NCI-H146 (cell line): ENCODE results near the gene IL2RA.
"Not testable (repeated sequence)": the region's sequence is repeated elsewhere in the genome, so short reads cannot be mapped to it uniquely, and the experiment has no call there.

Experiments
- DNase-seq: peaks from one replicate; lab custom pipeline; 2025; lab: John Stamatoyannopoulos, UW

Gene IL2RA

DNA sequence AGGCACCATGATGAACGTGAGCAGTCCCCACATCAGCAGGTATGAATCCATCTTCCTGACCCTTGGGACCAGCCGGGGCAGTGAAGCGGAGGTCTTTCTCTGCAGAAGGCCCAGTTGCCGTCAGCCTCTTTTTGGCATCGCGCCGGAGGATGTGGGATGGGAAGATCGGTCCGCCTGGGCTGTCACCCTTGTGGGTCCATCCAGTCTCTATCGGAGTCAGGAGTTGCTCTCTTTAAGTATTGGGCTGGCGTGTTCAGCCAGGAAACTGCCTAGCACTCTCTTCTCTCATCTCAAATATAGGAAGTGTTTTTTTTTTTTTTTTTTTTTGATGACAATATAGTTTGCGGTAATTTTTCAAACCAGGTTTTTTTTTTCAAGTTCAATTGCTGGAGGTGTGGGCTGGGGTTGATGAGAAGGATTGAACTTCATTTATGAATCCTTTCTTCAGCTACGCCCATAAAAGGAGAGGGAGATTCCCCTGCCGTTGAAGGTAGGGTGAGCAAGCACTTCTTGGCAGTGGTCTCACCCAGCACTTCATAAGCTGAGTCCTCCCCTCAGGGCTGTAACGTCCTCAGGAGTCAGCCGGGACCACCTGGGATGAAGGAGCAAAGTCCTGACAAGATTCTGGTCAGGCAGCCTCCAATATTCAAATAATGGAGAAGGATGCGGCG, at the start of gene IL2RA:
TSS of gene IL2RA (minus strand) at position 267 of the 671 bp plus-strand sequence. CDS start at position 51, 216 bp downstream.
- no peak for DNase-seq

- no peak for DNase-seq
These were observed 48.0 kb upstream of the IL2RA start for GRCh38 chr10:6110136-6110535.

GRCh38 chr10:6109444-6109775, 47.2 kb upstream of the IL2RA start:
- no peak for DNase-seq

DNA sequence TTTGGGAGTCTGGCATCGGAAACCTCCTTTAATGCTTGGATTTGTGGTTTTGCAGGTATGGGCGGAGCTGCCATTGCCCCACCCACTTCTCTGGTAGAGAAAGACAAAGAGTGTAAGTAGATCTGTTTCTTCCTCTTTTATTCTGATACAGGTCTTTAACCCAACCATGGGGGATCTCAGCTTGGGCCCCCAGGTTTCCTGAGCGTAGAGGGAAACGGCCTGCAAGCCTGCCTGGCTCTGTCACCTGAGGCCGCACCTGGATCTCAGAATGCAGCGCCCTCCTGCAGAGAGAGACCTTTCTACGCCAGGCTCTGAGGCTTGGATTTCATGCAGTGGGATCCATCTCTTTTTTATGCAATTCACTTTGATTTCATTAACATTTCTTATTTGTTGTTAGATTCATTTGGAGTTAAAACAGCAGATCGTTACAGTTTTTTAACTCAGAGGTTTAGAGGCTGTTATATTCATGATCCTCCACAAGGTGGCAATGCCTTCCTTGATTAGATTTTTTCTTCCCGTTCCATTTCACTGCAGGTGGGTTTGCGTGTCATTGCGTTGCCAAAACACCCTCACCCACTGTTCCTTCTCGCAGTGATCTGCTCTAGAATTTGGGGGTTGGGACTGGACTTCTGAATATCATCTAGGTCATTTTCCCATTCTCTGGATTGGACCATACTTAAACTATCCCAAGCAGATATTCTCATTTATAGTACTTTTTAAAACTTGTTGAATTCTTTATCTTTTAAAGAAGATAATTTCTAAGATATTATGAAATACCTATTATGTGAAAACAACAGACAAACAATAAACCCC, 46.7 kb upstream of the IL2RA start:
- peak; percentile 53 for DNase-seq

DNA sequence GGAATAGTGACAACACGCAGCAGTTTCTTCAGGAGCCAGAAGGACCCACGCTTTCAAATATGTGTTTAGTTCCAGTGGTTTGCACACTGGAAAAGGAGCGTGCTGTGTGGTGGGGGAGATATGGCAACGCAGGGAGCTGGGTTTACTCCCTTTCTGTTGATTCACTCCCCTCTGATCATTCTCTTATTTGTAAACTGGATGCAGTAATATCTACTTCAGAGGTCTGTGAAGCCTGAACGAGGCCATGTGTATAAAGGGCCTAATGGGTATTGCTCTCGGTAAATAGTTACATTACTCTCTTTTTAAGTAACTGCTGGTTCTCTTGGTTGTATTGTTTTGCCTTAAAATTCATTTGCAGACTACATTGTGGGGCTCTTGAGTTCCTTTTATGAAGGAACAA, 45.9 kb upstream of the IL2RA start:
- no peak for DNase-seq

GRCh38 chr10:6107616-6108015, 45.4 kb upstream of the IL2RA start:
- DNase-seq, result not testable (repeated sequence)

- no peak for DNase-seq
These were observed 41.4 kb upstream of the IL2RA start for GRCh38 chr10:6103591-6103990.

GRCh38 chr10:6102128-6102527, 40.0 kb upstream of the IL2RA start:
- DNase-seq, result no peak

DNA sequence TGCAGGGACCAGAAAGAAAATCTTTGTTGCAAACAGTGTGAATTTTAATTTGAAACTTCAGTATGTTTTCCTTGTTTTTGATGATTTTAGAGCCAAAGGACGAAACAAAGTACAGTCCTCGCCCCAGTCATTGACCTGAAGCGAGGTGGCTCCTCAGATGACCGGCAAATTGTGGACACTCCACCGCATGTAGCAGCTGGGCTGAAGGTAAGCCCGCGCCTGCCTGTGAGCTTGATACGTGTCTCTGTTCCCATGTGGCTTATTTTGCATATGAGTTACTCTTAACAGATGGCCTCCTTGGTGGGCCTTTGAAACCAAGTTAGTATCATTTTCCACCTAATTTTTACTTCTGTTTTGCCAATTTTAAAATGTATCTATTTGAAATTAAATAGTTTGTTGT, 39.0 kb upstream of the IL2RA start:
- DNase-seq, result no peak

- no peak for DNase-seq
These were observed 38.2 kb upstream of the IL2RA start for GRCh38 chr10:6100370-6100769.

GRCh38 chr10:6098156-6098555, 36.0 kb upstream of the IL2RA start:
- DNase-seq, result no peak

DNA sequence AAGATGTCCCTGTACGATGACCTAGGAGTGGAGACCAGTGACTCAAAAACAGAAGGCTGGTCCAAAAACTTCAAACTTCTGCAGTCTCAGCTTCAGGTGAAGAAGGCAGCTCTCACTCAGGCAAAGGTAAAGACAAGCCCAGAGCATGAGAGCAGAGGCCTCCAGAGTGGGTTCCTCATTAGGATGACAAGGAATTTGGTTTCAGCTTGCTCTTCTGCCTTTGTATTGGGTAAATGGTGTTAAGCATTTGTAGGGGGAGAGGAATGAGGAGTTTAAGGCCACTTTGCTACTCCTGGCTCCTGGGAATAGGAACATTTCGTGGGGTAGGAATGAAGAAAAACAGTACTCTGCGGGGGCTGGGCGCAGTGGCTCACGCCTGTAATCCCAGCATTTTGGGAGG, 34.9 kb upstream of the IL2RA start:
- no peak for DNase-seq

DNA sequence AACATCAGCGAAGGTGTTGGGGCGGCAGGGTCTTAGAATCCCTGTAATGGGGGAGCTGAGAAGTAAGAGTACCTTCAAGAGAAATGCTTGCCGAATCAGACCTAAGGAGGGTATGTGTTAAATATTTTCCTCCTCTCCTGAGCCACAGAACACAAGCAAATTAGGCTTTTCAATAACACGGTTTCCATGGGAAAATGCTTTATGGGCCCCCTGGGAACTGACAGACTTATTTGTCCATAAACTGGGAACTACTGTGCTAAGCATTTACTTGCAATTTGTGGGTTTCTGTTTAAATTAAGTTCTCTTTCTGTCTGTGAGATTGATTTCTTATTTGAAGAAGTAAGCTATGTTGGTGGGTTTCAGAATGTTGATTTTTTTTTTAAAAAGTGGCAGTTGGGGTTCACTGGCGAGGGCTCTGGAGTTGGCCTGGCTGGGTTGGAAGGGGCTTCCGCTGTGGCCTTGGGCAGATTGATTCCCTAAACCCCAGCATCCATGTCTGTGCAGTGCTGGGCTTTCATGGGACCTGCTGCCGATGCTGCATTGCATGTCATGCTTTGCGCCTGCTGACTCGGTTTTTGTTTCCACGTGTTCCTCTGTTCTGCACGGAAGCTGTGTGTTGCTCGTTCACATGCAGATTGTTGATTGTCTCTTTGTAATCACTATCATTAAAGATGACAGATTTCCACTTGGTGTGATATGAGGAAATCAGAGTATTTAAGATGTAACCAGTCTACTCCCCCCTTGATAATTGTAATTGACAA, 33.8 kb upstream of the IL2RA start:
- no peak for DNase-seq

- no peak for DNase-seq
These were observed 30.6 kb upstream of the IL2RA start for GRCh38 chr10:6092731-6093130.

DNA sequence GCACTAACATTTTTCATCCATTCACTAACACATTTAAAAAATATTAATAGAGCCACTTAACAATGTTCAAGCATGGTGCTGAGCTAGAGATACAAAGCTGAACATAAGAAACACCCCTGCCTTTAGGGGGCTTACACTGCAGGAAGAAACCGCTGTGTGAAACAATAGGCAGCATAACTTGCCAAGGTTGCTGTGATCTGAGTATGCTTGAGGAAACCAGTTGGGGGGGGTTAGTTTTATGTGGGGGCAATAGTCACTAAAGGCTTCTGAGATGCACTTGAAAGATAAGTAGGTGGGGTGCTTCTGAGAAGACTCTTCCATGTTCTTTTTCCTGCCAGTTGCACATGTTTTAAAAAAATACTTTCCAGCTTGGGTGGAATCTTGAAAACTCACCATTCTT, 29.5 kb upstream of the IL2RA start:
- no peak for DNase-seq

DNA sequence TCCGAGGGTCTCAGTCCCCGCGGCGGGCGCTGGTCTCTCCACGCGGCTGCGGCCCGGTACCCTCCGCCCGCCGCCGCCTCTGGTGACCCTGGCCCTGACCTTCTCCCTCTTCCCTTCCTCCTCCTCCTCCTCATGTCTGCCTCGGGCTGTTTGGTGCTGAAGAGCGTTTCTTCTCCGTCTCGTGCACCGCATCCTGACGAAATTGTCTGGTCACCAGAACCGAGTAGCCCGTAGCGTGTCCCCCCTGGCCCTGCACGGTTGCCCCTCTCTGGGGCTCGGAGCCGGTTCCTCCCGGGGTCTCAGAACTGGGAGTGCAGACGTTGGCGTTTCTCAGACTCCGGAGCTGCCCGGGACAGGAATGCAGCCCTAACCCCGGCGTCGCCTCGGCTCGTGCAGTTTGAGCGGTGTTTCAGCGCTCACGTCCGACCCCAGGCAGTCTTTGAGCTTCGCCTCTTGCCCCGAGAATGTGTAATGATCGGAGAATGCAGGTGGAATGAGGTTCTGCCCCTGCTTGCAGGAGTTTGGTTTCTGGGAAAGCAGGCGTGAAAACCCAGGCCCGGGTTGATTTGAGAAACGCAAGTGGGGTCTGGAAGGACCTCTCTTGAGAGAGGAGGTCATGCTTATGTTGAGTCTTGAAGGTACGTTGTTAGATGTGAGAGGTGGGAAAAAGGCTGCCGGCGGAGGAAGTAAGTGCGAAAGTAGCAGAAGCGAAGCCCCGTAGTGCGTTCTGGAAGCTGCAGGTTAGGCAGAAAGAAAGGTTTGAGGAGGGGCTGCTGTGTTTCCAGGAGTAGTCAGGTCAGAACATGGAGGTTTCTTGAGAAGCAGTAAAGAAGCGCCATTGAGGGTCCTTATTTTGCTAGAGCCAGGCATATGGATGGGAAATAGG, 27.4 kb upstream of the IL2RA start:
- peak; percentile 52 for DNase-seq

DNA sequence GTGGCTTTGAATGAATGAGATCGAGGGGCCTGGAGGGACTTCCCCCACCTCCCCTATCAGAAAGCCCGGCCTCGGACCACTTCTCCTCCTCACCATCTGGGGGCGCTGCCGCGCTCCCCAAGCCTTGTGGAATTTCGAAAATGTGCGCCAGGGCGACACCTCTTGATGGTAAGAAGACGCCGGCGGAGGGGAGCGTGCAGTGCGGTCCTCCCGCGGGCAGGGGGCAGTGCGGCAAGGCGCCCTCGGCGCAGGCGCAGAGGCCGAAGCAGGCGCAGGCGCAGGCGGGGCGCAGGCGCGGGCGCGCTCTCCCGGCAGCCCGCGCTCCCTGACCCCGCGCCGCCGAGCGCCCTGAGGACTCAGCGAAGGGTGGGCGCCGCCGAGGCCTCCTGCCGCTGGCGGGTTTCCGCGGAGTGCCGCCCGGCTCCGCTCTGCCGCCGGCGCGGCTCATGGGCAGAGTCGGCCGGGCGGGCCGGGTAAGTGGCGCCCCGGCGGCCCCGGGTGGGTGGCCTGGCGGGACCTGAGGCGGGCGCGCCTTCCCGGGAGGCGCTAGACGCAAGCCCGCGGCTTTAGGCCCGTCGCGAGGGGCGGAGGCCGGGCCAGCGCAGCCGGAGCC, 26.7 kb upstream of the IL2RA start, which contains the start of gene RBM17:
TSS of gene RBM17 (plus strand) at position 314 of the 613 bp plus-strand sequence. CDS start 8,032 bp downstream, outside the sequence.
- peak; percentile 98 for DNase-seq

- DNase-seq, result peak; percentile 97
These were observed 24.4 kb upstream of the IL2RA start for GRCh38 chr10:6086375-6087233.

GRCh38 chr10:6083523-6084475, 21.6 kb upstream of the IL2RA start:
- no peak for DNase-seq
